ENCODE data around the gene TCF12.

Gene TCF12

DNA sequence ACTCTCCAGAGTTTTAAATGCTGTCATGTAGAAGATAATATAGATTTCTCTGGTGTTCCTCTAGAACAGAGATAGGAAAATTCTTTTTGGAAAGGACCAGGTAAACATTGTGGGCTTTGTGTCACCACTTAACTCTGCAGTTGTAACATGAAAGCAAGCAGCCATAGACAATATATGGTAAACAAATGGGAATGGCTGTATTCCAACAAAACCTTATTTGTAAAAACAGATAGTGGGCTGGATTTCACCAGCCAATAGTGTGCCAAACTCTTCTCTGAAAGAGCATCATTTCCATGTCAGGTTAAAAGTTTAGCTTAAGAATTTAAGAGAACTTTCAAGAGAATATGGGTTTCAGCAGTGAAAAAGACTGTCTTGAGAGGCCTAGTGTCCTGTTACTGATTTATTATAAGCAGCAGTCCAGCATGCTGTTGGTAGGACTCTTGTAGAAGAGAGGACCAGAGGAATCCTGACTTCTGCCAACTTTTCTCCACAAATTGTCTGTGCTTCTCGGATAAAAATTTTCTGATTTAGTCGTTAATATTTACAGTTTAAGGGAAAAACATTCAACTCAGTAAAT lies 107.7 kb downstream of the TCF12 start:
- DNase-seq: no peak

DNA sequence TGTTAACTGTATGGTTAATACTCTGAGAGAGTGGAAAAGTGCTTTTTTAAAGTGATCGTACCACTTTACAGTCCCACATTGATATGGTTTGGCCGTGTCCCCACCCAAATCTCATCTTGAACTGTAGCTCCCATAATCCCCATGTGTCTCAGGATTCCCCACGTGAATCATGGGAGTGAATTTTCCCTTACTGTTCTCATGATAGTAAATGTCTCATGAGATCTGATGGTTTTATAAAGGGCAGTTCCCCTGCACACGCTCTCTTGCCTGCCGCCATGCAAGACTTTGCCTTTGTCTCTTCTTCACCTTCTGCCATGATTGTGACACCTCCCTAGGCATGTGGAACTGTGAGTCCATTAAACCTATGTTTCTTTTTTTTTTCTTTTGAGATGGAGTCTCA lies 109.2 kb downstream of the TCF12 start:
- DNase-seq: no peak

DNA sequence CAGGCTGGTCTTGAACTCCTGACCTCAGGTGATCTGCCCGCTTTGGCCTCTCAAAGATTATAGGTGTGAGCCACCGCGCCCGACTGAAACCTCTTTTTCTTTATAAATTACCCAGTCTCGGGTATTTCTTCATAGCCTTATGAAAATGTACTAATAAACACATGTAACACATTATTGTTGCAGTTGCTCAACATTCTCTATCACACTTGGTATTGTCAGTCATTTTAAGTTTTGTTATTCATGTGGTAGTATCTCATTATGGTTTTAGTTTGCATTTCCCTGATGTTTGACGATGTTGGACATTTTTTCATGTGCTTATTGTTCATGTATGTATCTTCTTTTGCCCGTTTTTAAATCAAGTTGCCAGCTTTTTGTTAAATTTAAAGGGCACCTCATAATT lies 109.7 kb downstream of the TCF12 start:
- no peak for DNase-seq

DNA sequence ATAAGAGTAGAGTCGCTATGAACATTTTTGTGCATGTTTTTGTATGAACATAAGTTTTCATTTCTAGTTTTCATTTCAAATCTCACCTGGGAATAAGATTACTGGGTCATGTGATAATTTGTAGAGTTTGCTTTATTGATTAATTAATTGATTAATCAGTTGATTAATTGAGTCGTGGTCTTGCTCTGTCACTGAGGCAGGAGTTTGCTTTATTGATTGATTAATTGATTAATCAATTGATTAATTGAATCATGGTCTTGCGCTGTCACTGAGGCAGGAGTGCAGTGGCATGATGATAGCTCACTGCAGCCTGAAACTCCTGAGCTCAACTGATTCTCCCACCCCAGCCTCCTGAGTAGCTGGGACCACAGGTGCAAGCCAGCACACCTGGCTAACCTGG lies 111.6 kb downstream of the TCF12 start:
- no peak for DNase-seq

DNA sequence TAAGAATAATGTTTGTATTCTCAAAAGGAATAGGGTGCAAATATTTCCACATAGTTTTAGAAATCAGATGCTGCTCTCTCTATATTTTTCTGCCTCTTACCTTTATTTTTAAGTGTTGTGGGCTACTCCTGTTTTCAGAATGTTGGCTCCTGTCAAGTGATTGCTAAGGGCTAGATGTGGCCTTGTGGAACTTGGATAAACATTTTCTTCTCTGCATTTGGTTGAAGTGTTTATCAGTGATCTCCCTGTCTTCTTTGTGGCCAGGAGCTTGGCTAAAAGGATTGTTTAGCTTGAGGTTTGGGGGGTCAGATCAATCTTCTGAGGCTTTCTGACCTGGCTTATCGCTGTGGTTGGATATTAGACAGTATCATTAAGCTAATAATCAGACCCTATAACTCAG lies 112.6 kb downstream of the TCF12 start:
- DNase-seq: no peak

DNA sequence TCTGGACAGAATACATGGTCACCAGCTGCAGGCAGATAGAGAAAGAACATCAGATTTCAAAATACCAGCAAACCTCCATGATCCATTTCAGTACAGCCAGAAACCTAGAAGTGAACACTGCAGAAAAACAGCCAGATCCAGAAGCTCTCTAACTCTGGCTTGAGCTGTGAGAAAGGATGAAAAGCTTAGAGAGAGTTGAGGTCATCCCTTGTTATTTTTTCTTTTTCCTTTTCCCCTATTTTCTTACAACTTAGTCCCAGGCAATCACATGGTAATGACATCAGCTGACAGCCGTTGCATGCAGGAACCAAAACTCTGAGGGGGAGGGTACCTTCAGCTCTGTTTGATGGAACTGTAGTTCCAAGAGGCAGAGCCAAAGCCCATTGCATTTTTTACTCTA lies 113.2 kb downstream of the TCF12 start:
- no peak for DNase-seq

DNA sequence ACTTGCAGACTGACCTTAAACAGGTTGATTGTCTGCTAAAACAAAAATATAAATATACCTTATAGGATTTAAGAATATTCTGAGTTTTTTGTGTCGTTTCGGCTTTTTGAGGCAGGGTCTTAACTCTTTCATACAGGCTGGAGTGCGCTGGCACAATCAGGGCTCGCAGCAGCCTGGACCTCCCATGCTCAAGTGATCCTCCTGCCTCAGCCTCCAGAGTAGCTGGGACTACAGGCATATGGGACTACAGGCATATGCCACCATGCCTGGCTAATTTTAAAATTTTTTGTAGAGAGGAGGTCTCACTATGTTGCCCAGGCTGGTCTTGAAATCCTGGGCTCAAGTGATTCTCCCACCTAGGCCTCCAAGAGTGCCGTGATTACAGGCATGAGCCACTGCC lies 113.9 kb downstream of the TCF12 start:
- DNase-seq: no peak

DNA sequence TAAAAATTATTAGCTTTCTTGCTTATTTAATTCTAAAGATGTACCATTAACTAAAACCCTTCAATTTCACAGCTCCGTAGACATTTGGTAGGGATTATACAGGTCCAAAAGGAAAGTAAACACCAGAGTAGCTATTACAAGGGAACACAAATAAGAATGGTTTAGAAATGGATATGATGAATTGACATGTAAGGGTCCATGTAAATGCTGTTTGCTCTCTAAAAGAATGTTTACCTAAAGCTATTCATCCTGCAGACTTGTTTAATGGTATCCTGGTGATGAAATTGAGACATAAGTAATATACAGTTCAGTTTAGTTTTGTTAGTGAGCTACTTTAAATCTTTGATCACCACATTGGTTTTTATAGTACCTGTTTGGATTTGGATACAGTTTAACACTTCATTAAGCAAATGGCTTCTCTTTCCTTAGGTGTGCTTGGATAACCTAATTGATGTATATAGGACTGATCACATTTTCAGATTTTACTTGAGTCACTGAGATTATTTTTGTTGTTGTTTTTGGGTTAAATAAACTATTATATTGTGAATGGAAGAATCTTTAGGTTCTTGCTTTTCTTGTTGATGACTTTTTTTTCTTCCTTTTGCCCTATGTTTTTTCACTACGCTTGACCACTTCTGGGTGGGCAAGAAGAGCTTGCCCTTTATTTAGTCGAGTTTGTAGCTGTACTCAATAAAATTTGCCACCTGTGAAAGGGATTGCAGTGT lies 115.4 kb downstream of the TCF12 start:
- no peak for DNase-seq

DNA sequence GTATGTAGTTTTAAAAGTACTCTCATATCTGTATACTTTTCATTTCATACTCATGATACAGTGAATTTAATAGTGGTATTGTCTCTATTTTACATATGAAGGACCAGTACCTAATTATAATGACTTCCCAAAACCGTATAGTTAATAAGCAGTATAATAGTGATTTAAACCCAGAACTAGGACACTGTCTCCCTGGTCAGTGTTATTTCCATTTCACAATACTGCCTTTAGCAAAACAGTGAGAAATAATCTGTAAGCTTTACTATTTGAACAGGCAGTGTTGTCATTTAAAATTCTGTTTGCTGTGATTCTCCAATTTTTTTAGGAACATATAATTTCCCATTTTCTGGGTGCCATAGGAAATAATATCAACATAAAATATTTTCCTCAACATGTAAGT lies 116.2 kb downstream of the TCF12 start:
- DNase-seq: no peak

DNA sequence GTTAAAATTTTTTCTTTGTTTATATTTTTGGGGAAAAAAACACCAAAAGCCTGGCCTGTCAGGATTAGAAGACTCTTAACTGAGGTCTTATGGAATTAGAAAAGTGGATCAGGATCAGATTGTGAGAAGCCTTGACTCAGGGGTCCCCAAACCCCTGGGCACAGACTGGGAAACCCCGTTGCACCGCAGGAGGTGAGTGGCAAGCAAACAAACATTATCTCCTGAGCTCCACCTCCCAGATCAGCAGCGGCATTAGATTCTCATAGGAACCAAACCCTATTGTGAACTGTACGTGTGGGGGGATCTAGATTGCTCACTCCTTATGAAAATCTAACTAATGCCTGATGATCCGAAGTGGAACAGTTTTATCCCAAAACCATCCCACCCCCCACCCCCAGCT lies 117.2 kb downstream of the TCF12 start:
- DNase-seq: no peak

DNA sequence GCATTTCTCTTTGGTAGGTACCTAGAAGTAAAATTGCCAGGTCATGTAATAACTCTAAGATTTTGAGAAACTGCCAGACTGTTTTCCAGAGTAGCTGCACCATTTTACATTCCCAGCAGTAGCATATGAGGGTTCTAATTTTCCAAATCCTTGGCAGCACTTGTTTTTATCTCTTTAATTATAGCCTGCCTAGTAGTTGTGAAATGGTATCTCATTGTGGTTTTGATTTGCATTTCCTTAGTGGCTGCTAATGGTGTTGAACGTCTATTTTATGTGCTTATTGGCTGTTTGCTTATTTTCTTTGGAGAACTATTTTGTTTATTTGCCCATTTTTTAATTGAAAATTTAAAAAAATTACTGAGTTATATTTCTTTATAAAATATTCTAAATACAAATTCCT lies 117.9 kb downstream of the TCF12 start:
- DNase-seq: no peak

DNA sequence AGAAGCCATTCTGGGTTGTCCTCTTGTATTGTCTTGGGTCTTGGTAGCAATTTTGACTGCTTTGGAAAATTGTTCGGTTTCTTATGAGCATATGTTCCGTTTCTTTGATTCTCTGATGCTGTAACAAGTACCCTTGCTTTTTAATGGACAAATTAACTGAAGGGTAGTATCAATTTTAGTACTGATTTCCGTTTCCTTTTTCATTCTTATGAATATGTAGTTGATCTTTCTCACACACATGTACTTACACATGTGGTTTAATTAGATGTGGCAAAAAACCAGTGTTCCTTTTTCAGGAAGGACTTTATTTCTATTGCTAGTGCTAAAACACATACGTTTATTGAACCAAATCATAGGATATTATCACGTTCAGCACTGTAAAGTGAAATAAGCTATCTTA lies 119.1 kb downstream of the TCF12 start:
- DNase-seq: no peak

DNA sequence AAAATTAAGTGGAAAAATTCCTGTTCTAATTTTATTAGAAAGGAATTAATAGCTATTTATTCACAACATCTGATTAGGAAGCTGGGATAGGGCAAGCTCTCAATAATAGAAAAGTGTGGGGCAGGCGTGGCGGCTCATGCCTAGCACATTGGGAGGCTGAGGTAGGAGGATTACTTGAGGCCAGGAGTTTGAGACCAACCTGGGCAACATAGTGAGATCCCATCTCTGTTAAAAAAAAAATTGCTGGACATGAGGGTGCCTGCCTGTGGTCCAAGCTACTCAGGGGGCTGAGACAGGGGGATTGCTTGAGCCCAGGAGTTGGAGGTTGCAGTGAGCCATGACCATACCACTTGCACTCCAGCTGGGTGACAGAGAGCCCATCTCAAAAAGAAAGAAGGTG lies 119.6 kb downstream of the TCF12 start:
- DNase-seq: no peak

DNA sequence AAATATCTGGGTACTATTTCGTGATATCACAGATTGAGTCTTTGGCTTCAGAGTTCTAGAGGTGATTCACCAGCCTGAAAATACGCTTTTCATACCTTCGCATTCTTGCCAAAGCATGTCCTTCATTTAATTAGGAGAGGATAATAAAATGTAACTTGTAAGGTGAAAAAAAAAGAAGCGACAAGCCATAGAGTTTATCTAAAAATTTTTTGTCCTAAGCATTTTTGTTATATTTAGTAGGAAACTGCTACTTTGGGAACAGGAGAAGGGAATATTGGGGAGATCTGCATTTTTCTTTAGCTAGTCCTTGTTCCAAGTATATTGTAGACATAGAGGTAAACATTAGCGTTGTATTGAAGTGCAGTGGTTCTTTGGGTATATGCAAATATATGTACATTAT lies 120.1 kb downstream of the TCF12 start:
- DNase-seq: no peak

DNA sequence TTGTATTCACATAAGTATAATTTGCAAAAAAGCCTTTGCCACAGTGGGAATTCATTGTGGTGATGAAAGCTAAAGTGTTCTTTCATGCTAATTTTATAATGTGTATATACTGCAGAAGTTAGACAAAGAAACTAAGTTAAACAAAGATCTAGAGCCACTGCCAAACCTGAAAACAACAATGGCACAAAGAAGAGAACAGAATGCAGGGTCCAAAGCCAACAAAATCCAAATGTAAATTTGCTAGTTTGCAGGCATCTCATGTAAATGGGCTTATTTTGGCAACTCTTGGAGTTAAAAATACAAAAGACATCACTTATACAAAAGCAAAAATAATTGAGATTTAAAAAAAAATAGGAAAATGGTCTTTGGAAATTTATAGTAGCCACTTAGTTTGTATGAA lies 123.0 kb downstream of the TCF12 start:
- DNase-seq: no peak

DNA sequence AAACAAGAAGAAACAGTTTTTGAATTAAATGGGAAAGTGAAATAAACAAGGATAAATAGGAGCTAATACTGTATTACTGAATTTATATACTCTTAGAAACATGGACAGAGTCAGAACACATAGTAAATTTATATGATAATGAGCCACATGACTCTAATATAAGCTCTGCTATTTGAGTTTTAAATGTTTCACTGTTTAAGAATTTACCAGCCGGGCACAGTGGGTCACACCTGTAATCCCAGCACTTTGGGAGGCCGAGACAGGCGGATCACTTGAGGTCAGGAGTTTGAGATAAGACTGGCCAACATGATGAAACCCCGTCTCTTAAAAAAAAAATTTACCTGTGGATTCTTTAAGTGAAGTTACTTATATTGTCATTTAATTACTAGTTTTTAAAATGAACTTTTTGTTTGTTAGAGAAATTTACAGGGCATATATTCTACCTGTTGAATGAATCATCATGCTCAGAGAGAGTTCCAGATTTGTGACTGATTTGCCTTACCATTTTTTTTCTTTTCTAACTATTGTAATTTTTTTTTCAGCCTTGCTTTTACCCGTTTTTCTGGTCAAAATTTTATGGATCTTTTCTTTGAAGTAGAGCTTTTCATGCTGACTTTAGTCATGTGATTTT lies 125.7 kb downstream of the TCF12 start:
- no peak for DNase-seq

DNA sequence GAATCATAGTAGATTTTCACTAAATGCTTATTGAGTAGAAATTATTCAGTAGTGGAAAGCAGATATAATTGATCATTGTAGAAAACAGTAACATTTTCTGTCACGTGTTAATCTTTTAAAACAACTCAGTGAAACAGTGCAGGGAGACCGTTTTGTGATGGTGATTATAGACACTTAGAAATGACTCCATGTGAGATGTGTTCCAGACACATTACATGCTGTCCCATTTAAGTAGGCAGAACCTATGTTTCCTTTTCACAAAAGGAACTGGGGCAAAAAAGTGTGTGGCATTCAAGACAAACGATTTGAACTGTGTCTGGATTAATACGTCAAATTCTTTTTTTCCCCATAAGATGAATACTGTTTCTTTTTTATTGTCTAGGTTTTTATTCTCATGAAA lies 126.5 kb downstream of the TCF12 start:
- DNase-seq: no peak

DNA sequence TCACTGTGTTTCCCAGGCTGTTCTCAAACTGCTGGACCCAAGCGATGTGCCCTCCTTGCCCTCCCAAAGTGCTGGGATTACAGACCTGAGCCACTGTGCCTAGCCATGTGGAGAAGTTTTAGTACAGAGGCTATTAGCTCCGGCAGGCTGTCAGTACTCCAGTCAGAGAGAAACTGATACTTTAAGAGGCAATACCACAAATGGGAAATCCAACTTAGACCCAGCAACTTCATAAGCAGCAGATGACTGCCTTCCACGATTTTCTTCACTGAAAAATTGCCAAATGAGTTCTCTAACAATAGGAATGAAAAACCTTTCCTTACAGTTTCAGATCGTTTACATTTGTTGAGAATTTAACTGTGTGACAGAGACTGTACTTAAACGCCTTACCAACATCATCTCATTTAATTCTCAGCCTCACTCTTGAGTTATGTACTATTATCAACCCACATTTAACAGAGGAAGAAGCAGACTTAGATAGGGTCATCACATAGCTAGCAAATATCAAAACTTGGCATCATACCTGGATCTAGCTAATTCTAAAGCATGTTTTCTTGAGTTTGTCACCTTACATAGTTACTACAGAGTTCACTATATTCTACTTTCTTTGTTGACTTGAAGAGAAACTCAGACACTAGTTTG lies 127.4 kb downstream of the TCF12 start:
- no peak for DNase-seq

DNA sequence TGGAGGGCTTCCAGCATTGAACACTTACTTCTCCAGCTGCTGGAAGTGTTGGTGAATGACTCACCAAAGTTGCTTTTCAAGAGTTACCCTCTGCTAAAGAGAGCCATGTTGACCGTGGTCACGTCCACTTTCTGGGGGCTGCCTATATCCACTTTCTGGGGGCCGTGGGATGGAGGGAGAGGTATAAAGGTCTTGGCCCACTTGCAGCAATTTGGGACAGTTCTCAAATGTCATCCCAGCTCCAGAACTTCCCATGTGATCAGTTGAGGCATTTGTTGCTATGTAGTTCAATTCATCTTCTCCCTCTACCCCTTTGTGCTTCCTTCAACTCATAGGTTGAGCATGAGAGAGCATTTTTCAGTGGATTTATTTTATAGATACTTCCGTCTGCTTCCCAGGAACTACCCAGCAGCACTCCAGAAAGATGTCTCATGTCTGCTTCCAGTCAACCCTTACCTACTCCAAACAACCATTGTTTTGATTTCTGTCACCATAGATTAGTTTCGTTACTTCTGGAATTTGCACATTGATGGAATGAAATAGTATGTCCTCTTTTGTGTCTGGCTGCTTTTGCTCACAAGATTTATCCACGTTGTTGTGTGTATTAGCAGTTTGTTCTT lies 130.6 kb downstream of the TCF12 start:
- DNase-seq: no peak

DNA sequence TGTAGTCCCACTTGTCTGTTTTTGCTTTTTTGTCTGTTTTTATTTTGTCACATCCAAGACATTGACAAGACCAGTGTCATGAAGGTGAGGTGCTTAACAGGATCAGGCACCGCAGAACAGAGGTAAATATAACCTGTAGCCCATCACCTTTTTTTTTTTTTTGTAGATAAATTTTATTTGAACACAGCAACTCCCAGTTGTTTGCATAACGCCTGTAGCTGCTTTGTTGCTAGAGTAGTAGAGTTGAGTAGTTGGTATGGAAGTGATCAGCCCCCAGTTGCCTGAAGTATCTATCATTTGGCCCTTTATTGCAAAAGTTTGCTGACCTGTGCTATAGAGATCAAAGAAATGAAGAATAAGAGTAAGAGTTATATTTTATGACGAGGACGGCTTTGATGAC lies 135.0 kb downstream of the TCF12 start:
- DNase-seq: no peak

DNA sequence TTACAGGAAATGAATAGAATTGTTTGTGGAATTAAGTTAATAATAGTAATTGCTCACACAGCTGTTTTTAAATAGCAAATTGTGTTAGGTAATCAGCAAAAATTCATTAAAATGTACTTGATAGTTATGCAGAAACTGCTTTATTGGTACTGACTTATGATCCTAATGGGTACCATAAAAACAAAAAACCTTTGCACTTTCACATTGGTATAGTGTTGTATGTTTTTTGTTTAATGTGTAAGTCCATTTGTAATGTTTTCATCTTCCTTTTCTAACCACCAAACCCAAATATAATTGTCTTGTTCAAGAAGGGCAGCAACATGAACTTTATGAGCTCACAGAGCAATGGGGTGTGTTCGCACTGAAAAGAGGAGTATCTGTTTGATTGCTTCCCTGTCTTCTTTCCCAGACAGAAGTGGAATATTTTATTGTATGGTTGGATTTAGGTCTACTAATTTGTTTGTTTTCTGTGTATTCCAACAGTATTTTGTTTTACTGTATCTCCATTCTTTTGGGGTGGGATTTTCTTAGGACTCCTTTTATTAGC lies 135.8 kb downstream of the TCF12 start:
- no peak for DNase-seq

DNA sequence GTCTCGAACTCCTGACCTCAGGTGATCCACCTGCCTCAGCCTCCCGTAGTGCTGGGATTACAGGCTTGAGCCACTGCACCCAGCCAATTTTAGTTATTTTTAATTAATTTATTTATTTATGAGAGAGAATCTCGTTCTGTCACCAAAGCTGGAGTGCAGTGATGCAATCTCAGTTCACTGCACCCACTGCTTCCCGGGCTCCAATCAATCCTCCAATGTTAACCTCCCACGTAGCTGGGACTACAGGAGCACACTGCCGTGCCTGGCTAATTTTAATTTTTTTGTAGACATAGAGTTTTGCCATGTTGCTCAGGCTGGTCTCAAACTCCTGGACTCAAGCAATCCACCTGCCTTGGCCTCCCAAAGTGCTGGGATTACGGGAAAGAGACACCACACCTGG lies 137.9 kb downstream of the TCF12 start:
- DNase-seq: no peak

DNA sequence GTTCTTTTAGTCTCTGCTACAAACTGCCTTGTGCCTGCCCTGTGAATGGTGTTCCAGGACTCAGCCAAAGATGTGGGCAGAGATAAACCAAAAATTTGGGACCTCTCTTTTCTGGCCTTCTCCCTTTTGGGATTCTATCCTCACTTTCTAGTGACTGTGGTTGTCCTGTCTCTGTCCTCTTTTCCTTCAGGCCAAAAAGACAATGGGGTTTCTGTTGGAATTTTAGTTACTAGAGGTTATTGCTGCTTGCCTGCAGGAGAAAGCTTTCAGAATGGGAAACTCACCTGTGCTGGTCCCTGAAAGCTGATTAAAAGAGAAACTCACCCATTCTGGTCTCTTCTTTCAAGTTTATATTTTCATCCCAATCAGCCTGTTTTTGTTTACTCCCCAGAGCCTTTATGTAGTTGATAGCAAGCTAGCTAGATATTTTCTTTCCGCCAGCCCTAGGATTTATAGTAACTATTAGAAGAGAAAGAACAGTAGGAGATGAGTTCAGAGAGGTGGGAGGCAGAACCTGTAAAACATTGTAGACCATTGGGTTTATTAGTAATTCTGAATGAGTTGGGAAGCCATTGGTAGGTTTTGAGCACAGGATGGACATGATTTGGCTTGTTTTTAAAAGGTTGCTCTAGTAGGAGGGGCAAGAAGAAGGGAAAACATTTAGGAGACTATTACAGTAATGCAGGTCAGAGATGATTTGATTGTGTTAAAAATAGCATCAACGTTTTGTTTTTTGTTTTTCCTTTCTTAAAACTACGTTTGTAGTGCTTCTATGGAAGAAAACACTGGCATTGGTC lies 138.9 kb downstream of the TCF12 start:
- DNase-seq: no peak

Measured in CD4-positive, alpha-beta T cell treated with Interleukin-15 for 1 hour (primary cell).